ENCODE results near the gene IFI27. TPM values are rescaled to one million over a fixed set of nuclear protein-coding genes. Genes with fewer than 3 reads are reported as not detected.

The IFI27 gene
- polyA plus RNA-seq, 4 donors = 9.3 to 1,277 (median 545) TPM

GRCh38 chr14:94129758-94130414, 19.4 kb downstream of the IFI27 start:
- H3K27me3 ChIP-seq (ENCODE audit: control insufficient read depth in 3 of 3, insufficient read depth in 3 of 3, low read length in 3 of 3) = no peaks in the 10 kb centered on the region
- peaks cover 0 to 8% (median 0%) of the 10 kb centered on the region in 3 donors for H3K4me1 ChIP-seq (ENCODE audit: control insufficient read depth in 3 of 3, insufficient read depth in 2 of 3, low read depth in 1 of 3, low read length in 2 of 3)
- H3K4me3 ChIP-seq (ENCODE audit: low read depth in 1 of 3, low read length in 3 of 3) = peak overlapping the region; percentile 28 to 60 (median 60)
- H3K9me3 ChIP-seq (ENCODE audit: control insufficient read depth in 2 of 2, insufficient read depth in 1 of 2, low read depth in 1 of 2, low read length in 1 of 2) = no peaks in the 10 kb centered on the region
- peak in 1 of 2 donors; percentile 48 for DNase-seq
- WGBS, 3 donors = 0% methylated on average over 12 of the region's 12 CpGs
- no peak for FAIRE-seq
- H3K27ac ChIP-seq (ENCODE audit: low read depth in 1 of 3, low read length in 2 of 3) = peak overlapping the region in 1 of 3 donors; percentile 46
- H3K36me3 ChIP-seq (ENCODE audit: control insufficient read depth in 3 of 3, insufficient read depth in 2 of 3, low read depth in 1 of 3, low read length in 3 of 3) = peaks cover 0 to 11% (median 0%) of the 10 kb centered on the region in 3 donors

- H3K27me3 ChIP-seq (ENCODE audit: control insufficient read depth in 3 of 3, insufficient read depth in 3 of 3, low read length in 3 of 3) = peaks cover 0 to 3% (median 0%) of the 10 kb centered on the region in 3 donors
- no peak overlapping the region for H3K4me3 ChIP-seq (ENCODE audit: low read depth in 1 of 3, low read length in 3 of 3)
- FAIRE-seq (no peak), DNase-seq (peak; percentile 63 to 77)
- H3K27ac ChIP-seq (ENCODE audit: low read depth in 1 of 3, low read length in 2 of 3) = no peak overlapping the region
- peaks cover 0 to 5% (median 0%) of the 10 kb centered on the region in 3 donors for H3K36me3 ChIP-seq (ENCODE audit: control insufficient read depth in 3 of 3, insufficient read depth in 2 of 3, low read depth in 1 of 3, low read length in 3 of 3)
- H3K4me1 ChIP-seq (ENCODE audit: control insufficient read depth in 3 of 3, insufficient read depth in 2 of 3, low read depth in 1 of 3, low read length in 2 of 3) = peaks cover 0 to 8% (median 0%) of the 10 kb centered on the region in 3 donors
- 42 to 46% (median 46%) methylated on average over 4 of the region's 4 CpGs for WGBS, 3 donors
- H3K9me3 ChIP-seq (ENCODE audit: control insufficient read depth in 2 of 2, insufficient read depth in 1 of 2, low read depth in 1 of 2, low read length in 1 of 2) = peaks cover 0 to 5% of the 10 kb centered on the region in 2 donors
These were observed 21.9 kb downstream of the IFI27 start for GRCh38 chr14:94132285-94132887.

- no peak for FAIRE-seq
- 69 to 76% (median 69%) methylated on average over 4 of the region's 4 CpGs for WGBS, 3 donors
- H3K4me3 ChIP-seq (ENCODE audit: low read depth in 1 of 3, low read length in 3 of 3) = no peak overlapping the region
These were observed 24.9 kb downstream of the IFI27 start for GRCh38 chr14:94135476-94135875.

GRCh38 chr14:94136575-94137331, 26.2 kb downstream of the IFI27 start:
- H3K36me3 ChIP-seq (ENCODE audit: control insufficient read depth in 3 of 3, insufficient read depth in 2 of 3, low read depth in 1 of 3, low read length in 3 of 3) = no peaks in the 10 kb centered on the region
- peaks cover 0 to 3% (median 3%) of the 10 kb centered on the region in 3 donors for H3K27me3 ChIP-seq (ENCODE audit: control insufficient read depth in 3 of 3, insufficient read depth in 3 of 3, low read length in 3 of 3)

More at GRCh38 chr14:94135476-94135875, 24.9 kb downstream of the IFI27 start:
- Histone ChIP-seq H3K9me3 (ENCODE audit: control insufficient read depth in 2 of 2, insufficient read depth in 1 of 2, low read depth in 1 of 2, low read length in 1 of 2) (peaks cover 0 to 5% of the 10 kb centered on the region in 2 donors), H3K27me3 (ENCODE audit: control insufficient read depth in 3 of 3, insufficient read depth in 3 of 3, low read length in 3 of 3) (peaks cover 0 to 3% (median 3%) of the 10 kb centered on the region in 3 donors), H3K36me3 (ENCODE audit: control insufficient read depth in 3 of 3, insufficient read depth in 2 of 3, low read depth in 1 of 3, low read length in 3 of 3) (no peaks in the 10 kb centered on the region), H3K27ac (ENCODE audit: low read depth in 1 of 3, low read length in 2 of 3) (no peak overlapping the region), H3K4me1 (ENCODE audit: control insufficient read depth in 3 of 3, insufficient read depth in 2 of 3, low read depth in 1 of 3, low read length in 2 of 3) (no peaks in the 10 kb centered on the region)
- no peak for DNase-seq

GRCh38 chr14:94138251-94138650, 27.7 kb downstream of the IFI27 start:
- H3K27me3 ChIP-seq (ENCODE audit: control insufficient read depth in 3 of 3, insufficient read depth in 3 of 3, low read length in 3 of 3) = peaks cover 0 to 3% (median 3%) of the 10 kb centered on the region in 3 donors
- 84 to 90% (median 84%) methylated on average over 9 of the region's 9 CpGs for WGBS, 3 donors
- DNase-seq (no peak), FAIRE-seq (no peak)
- H3K36me3 ChIP-seq (ENCODE audit: control insufficient read depth in 3 of 3, insufficient read depth in 2 of 3, low read depth in 1 of 3, low read length in 3 of 3) = no peaks in the 10 kb centered on the region
- no peak overlapping the region for H3K4me3 ChIP-seq (ENCODE audit: low read depth in 1 of 3, low read length in 3 of 3)
- peaks cover 0 to 5% of the 10 kb centered on the region in 2 donors for H3K9me3 ChIP-seq (ENCODE audit: control insufficient read depth in 2 of 2, insufficient read depth in 1 of 2, low read depth in 1 of 2, low read length in 1 of 2)
- H3K4me1 ChIP-seq (ENCODE audit: control insufficient read depth in 3 of 3, insufficient read depth in 2 of 3, low read depth in 1 of 3, low read length in 2 of 3) = no peaks in the 10 kb centered on the region
- no peak overlapping the region for H3K27ac ChIP-seq (ENCODE audit: low read depth in 1 of 3, low read length in 2 of 3)

More at GRCh38 chr14:94136575-94137331, 26.2 kb downstream of the IFI27 start:
- H3K27ac ChIP-seq (ENCODE audit: low read depth in 1 of 3, low read length in 2 of 3) = no peak overlapping the region
- H3K4me3 ChIP-seq (ENCODE audit: low read depth in 1 of 3, low read length in 3 of 3) = no peak overlapping the region
- DNase-seq = peak; percentile 83 to 90
- no peaks in the 10 kb centered on the region for H3K4me1 ChIP-seq (ENCODE audit: control insufficient read depth in 3 of 3, insufficient read depth in 2 of 3, low read depth in 1 of 3, low read length in 2 of 3)
- WGBS, 3 donors = 31 to 33% (median 32%) methylated on average over 18 of the region's 18 CpGs
- no peak for FAIRE-seq
- H3K9me3 ChIP-seq (ENCODE audit: control insufficient read depth in 2 of 2, insufficient read depth in 1 of 2, low read depth in 1 of 2, low read length in 1 of 2) = peaks cover 0 to 5% of the 10 kb centered on the region in 2 donors

GRCh38 chr14:94139006-94139405, 28.5 kb downstream of the IFI27 start:
- Histone ChIP-seq H3K4me1 (ENCODE audit: control insufficient read depth in 3 of 3, insufficient read depth in 2 of 3, low read depth in 1 of 3, low read length in 2 of 3) (no peaks in the 10 kb centered on the region), H3K27ac (ENCODE audit: low read depth in 1 of 3, low read length in 2 of 3) (no peak overlapping the region), H3K9me3 (ENCODE audit: control insufficient read depth in 2 of 2, insufficient read depth in 1 of 2, low read depth in 1 of 2, low read length in 1 of 2) (peaks cover 0 to 5% of the 10 kb centered on the region in 2 donors), H3K27me3 (ENCODE audit: control insufficient read depth in 3 of 3, insufficient read depth in 3 of 3, low read length in 3 of 3) (peaks cover 0 to 3% (median 3%) of the 10 kb centered on the region in 3 donors), H3K36me3 (ENCODE audit: control insufficient read depth in 3 of 3, insufficient read depth in 2 of 3, low read depth in 1 of 3, low read length in 3 of 3) (no peaks in the 10 kb centered on the region), H3K4me3 (ENCODE audit: low read depth in 1 of 3, low read length in 3 of 3) (no peak overlapping the region)
- 74 to 80% (median 75%) methylated on average over 5 of the region's 5 CpGs for WGBS, 3 donors
- no peak for DNase-seq
- FAIRE-seq = no peak

- Histone ChIP-seq H3K27me3 (ENCODE audit: control insufficient read depth in 3 of 3, insufficient read depth in 3 of 3, low read length in 3 of 3) (peaks cover 0 to 3% (median 3%) of the 10 kb centered on the region in 3 donors), H3K4me1 (ENCODE audit: control insufficient read depth in 3 of 3, insufficient read depth in 2 of 3, low read depth in 1 of 3, low read length in 2 of 3) (no peaks in the 10 kb centered on the region), H3K9me3 (ENCODE audit: control insufficient read depth in 2 of 2, insufficient read depth in 1 of 2, low read depth in 1 of 2, low read length in 1 of 2) (peaks cover 0 to 5% of the 10 kb centered on the region in 2 donors), H3K27ac (ENCODE audit: low read depth in 1 of 3, low read length in 2 of 3) (no peak overlapping the region), H3K36me3 (ENCODE audit: control insufficient read depth in 3 of 3, insufficient read depth in 2 of 3, low read depth in 1 of 3, low read length in 3 of 3) (no peaks in the 10 kb centered on the region), H3K4me3 (ENCODE audit: low read depth in 1 of 3, low read length in 3 of 3) (no peak overlapping the region)
- 81 to 85% (median 84%) methylated on average over 5 of the region's 5 CpGs for WGBS, 3 donors
- FAIRE-seq (no peak), DNase-seq (no peak)
These were observed 28.9 kb downstream of the IFI27 start for GRCh38 chr14:94139421-94139820.

- H3K27me3 ChIP-seq (ENCODE audit: control insufficient read depth in 3 of 3, insufficient read depth in 3 of 3, low read length in 3 of 3) = peaks cover 0 to 3% (median 0%) of the 10 kb centered on the region in 3 donors
- 75 to 78% (median 76%) methylated on average over 3 of the region's 3 CpGs for WGBS, 3 donors
- H3K36me3 ChIP-seq (ENCODE audit: control insufficient read depth in 3 of 3, insufficient read depth in 2 of 3, low read depth in 1 of 3, low read length in 3 of 3) = no peaks in the 10 kb centered on the region
- FAIRE-seq (no peak), DNase-seq (no peak)
- H3K4me1 ChIP-seq (ENCODE audit: control insufficient read depth in 3 of 3, insufficient read depth in 2 of 3, low read depth in 1 of 3, low read length in 2 of 3) = no peaks in the 10 kb centered on the region
- H3K4me3 ChIP-seq (ENCODE audit: low read depth in 1 of 3, low read length in 3 of 3) = no peak overlapping the region
- H3K27ac ChIP-seq (ENCODE audit: low read depth in 1 of 3, low read length in 2 of 3) = no peak overlapping the region
- H3K9me3 ChIP-seq (ENCODE audit: control insufficient read depth in 2 of 2, insufficient read depth in 1 of 2, low read depth in 1 of 2, low read length in 1 of 2) = no peaks in the 10 kb centered on the region
These were observed 31.7 kb downstream of the IFI27 start for GRCh38 chr14:94142247-94142646.

Data from small intestine (tissue), 7 donors.